HepG2 (cell line): Measurements from ENCODE around the gene TMCC1. TPM values are rescaled to one million over a fixed set of nuclear protein-coding genes. Genes with fewer than 3 reads are reported as not detected.

Experiments
- CHCHD3 ChIP-seq: sonication (generic); formaldehyde crosslinking; IDR thresholded peaks from 2 replicates; pipeline ENCODE4 v1.8.0; 2022; ENCODE audit warnings: mild to moderate bottlenecking, missing genetic modification reagents, moderate library complexity
- HDAC2 ChIP-seq: sonication (generic); formaldehyde crosslinking; IDR thresholded peaks from 2 replicates; pipeline ENCODE4 v1.4.0; 2020; ENCODE audit warnings: missing genetic modification reagents
- HES4 ChIP-seq: sonication (generic); formaldehyde crosslinking; IDR thresholded peaks from 2 replicates; pipeline ENCODE4 v1.9.0; 2021; ENCODE audit warnings: mild to moderate bottlenecking, missing genetic modification reagents, borderline replicate concordance
- MED8 ChIP-seq: sonication (generic); formaldehyde crosslinking; IDR thresholded peaks from 2 replicates; pipeline ENCODE4 v1.8.1; 2023; ENCODE audit warnings: mild to moderate bottlenecking, missing genetic modification reagents; ENCODE audit not compliant: insufficient replicate concordance
- MEIS1 ChIP-seq: sonication (generic); formaldehyde crosslinking; IDR thresholded peaks from 2 replicates; pipeline ENCODE4 v1.9.0; 2021; ENCODE audit warnings: mild to moderate bottlenecking, missing genetic modification reagents, moderate library complexity, borderline replicate concordance
- NFIC ChIP-seq: IDR thresholded peaks from 2 replicates; pipeline ENCODE4 v1.6.1; 2012; ENCODE audit warnings: mild to moderate bottlenecking, low read length, inconsistent platforms
- PLSCR1 ChIP-seq: sonication (generic); formaldehyde crosslinking; IDR thresholded peaks from 2 replicates; pipeline ENCODE4 v1.5.0; 2020; ENCODE audit warnings: missing genetic modification reagents, mild to moderate bottlenecking, borderline replicate concordance
- RBM22 ChIP-seq: fragments of 200-400 bp; formaldehyde crosslinking; optimal IDR thresholded peaks from 2 replicates; pipeline ENCODE3; 2017; ENCODE audit warnings: mild to moderate bottlenecking, low read length, moderate library complexity
- RERE ChIP-seq: IDR thresholded peaks from 2 replicates; pipeline ENCODE4 v1.6.1; 2016; ENCODE audit warnings: low read depth, missing genetic modification reagents, missing compliant biosample characterization
- SMAD1 ChIP-seq: sonication (generic); formaldehyde crosslinking; IDR thresholded peaks from 2 replicates; pipeline ENCODE4 v1.4.0; 2020; ENCODE audit warnings: missing genetic modification reagents, low read depth, mild to moderate bottlenecking, borderline replicate concordance
- SP4 ChIP-seq: sonication (generic); formaldehyde crosslinking; IDR thresholded peaks from 2 replicates; pipeline ENCODE4 v1.8.1; 2023; ENCODE audit warnings: mild to moderate bottlenecking, missing genetic modification reagents
- ZBTB49 ChIP-seq: sonication (generic); formaldehyde crosslinking; IDR thresholded peaks from 2 replicates; pipeline ENCODE4 v1.4.0; 2020; ENCODE audit warnings: missing genetic modification reagents, borderline replicate concordance
- ZNF280B ChIP-seq: sonication (generic); formaldehyde crosslinking; IDR thresholded peaks from 2 replicates; pipeline ENCODE4 v1.5.0; 2020; ENCODE audit warnings: missing genetic modification reagents, mild to moderate bottlenecking, borderline replicate concordance
- ZNF33B ChIP-seq: sonication (generic); formaldehyde crosslinking; IDR thresholded peaks from 2 replicates; pipeline ENCODE4 v1.5.1; 2020; ENCODE audit warnings: mild to moderate bottlenecking, missing genetic modification reagents
- ZNF564 ChIP-seq: sonication (generic); formaldehyde crosslinking; IDR thresholded peaks from 2 replicates; pipeline ENCODE4 v1.8.1; 2023; ENCODE audit warnings: mild to moderate bottlenecking, missing genetic modification reagents
- ZNF781 ChIP-seq: sonication (generic); formaldehyde crosslinking; IDR thresholded peaks from 2 replicates; pipeline ENCODE4 v1.5.1; 2020; ENCODE audit warnings: borderline replicate concordance, mild to moderate bottlenecking, missing genetic modification reagents; ENCODE audit errors: not compliant biosample characterization
- polyA plus RNA-seq, 8 experiments: library from polyadenylated mRNA; depleted of rRNA in 3 of 8; stranded (reverse) in 7 of 8; unstranded in 1 of 8; fragments of >200 nt; fragmentation: Illumina TruSeq in 4 of 8; extraction: Trizol in 4 of 8; gene quantifications; 2 replicates each; pipeline versions ENCODE4 v1.2.1 to v1.2.3, GENCODE V29; 2011 to 2016; ENCODE audit warnings: low read depth in 4 of 8, missing spikeins in 1 of 8, mixed read lengths in 1 of 8; ENCODE audit not compliant: insufficient read depth in 1 of 8
- total RNA-seq, 5 experiments: library from RNA; depleted of rRNA; stranded (reverse); fragments of >200 nt; fragmentation: Illumina TruSeq; extraction: Trizol; gene quantifications; 2 replicates each; pipeline ENCODE4 v1.2.3, GENCODE V29; 2016; ENCODE audit warnings: low read depth in 1 of 5

TMCC1 gene
- total and polyA plus RNA-seq, 2 of the 13 experiments (the other 11 are each of a cell fraction or from before 2014, with no cell fraction given) = 12.1 to 264 TPM

- peak; percentile 7 for TF ChIP-seq ZNF781 (CRISPR knock-in tag)
- no peak for TF ChIP-seq RBM22
- no peak for TF ChIP-seq ZNF33B (CRISPR knock-in tag)
- TF ChIP-seq SMAD1 (CRISPR knock-in tag) = 0 out of 2 replicates have a peak, but pooled peaks have one; percentile 78
- TF ChIP-seq HES4 (CRISPR knock-in tag) = 0 out of 2 replicates have a peak, but pooled peaks have one; percentile 58
- peak; percentile 51; the same call in 1 of the 2 replicates for TF ChIP-seq SP4 (CRISPR knock-in tag)
- no peak for TF ChIP-seq PLSCR1 (CRISPR knock-in tag)
- no peak for TF ChIP-seq CHCHD3
- TF ChIP-seq HDAC2 = no peak
- no peak for TF ChIP-seq ZBTB49 (CRISPR knock-in tag)
- TF ChIP-seq MED8 (CRISPR knock-in tag) = no peak
- TF ChIP-seq ZNF280B (CRISPR knock-in tag) = peak; percentile 6; the same call in 1 of the 2 replicates
- TF ChIP-seq RERE (CRISPR knock-in tag) = no peak
- TF ChIP-seq NFIC = no peak
- TF ChIP-seq ZNF564 = no peak
- 0 out of 2 replicates have a peak, but pooled peaks have one; percentile 15 for TF ChIP-seq MEIS1 (CRISPR knock-in tag)
Observed at GRCh38 chr3:129625072-129625874, 268.2 kb downstream of the TMCC1 start (continued).
